ENCODE measurements around the gene PCGF6.
"Not testable (repeated sequence)": the region's sequence is repeated elsewhere in the genome, so short reads cannot be mapped to it uniquely, and the experiment has no call there.

The PCGF6 gene

DNA sequence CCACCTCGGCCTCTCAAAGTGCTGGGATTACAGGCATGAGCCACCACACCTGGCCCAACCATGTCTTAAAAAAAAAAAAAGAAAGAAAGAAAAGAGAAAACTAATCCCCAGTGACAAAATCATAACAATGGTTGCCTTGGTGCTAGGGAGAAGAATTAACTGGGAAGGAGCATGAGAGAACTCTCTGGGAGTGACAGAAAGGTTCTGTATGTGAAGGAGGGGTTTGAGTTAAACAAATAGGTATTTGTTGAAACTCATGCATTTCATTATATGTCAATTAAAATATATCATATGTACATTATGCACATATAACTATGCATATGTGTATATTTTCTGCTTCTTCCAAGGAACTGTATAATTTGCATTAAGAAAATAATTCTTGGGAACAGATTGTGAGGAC lies 40.7 kb downstream of the PCGF6 start:
- no peak for DNase-seq

DNA sequence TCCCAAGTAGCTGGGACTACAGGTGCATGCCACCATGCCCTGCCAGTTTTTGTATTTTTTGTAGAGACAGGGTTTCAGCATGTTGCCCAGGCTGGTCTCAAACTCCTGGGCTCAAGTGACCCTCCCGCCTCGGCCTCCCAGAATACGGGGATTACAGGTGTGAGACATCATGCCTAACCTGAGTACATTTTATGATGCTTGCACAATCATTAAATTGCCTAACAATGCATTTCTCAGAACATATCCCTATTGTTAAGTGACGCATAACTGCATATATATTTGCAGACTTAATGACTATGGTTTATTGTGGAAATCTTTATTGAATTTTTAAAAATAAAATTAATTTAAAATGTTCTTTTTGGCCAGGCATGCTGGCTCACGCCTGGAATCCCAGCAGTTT lies 43.3 kb downstream of the PCGF6 start:
- DNase-seq: no peak

DNA sequence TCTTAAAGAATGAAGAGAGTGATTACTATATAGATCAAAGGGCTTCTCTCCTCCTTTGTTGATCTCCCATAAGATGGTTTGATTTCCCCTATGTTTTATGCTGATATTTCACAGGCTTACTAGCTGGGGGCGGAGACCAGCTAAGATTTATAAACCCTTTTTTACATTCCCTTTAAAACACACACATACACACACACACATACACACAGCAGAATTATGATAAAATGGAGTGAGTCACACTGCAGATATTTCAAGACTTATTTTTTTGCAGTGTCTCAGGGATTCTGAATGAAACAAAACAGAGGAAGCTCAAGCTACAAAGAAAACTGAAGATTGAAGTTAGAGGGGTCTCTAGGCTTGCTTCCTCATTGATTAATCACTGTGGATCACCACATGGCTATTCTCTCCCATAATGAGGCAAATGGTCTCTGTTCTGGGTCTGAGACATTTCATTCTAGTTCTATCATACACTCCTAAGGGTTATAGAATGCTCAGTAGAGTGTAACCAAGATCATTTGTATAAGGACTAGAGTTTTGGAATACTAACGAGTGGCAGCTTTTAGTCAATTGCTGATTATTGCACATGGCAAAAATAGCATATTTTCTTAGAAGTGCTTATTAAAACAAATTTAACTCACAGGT lies 55.4 kb downstream of the PCGF6 start:
- no peak for DNase-seq

DNA sequence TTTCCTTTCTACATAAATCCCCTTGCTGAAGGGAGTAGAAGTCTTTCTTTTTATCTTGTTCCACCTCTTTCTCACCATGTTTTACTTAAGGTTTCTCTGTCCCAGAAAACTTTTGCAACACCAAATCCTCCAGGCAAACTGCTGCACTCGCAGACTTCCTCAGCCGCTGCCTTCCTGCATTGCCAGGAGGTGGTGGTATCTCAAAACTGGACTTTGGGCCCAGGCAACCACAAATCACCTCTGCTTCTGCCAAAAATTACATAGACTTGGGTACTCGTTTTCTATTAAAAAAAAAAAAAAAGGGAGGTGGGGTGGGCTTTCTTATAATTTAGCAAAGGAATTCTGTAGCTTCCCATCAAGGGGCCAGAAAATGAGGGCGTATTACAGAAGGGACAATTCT lies 59.4 kb downstream of the PCGF6 start:
- no peak for DNase-seq

DNA sequence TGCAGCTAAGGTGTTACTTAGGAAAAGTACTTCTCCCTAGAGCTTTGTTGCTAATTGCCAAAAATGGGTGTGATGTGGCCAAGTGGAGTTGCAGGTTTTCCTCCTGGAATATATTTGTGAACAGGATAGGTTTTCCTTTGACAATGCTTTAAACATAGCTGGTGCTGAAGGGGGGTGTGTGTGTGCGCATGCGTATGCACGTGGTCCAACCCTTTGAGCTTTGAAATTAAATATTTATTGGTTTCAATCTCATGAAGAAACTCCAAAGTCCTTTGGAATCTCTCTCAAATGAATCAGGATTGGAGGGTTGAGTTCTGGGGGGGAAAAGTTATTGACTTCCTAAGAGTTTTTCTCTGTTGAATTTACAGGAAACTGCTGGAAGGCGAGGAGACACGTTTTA lies 62.9 kb downstream of the PCGF6 start:
- no peak for DNase-seq

DNA sequence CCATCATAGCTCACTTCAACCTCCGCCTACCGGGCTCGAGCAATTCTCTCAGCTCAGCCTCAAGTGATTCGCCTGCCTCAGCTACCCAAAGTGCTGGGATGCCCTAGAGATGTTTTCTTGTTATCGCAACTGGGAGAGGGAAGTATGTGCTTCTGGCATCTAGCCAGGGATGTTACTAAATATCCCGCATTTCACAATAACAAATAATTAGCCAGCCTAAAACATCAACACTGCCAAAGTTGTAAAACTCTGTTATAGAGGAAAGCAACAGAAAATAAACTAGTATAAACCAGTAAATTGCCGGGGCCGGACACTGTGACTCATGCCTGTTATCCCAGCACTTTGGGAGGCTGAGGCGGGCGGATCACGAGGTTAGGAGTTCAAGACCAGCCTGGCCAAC lies 66.8 kb downstream of the PCGF6 start:
- no peak for DNase-seq

DNA sequence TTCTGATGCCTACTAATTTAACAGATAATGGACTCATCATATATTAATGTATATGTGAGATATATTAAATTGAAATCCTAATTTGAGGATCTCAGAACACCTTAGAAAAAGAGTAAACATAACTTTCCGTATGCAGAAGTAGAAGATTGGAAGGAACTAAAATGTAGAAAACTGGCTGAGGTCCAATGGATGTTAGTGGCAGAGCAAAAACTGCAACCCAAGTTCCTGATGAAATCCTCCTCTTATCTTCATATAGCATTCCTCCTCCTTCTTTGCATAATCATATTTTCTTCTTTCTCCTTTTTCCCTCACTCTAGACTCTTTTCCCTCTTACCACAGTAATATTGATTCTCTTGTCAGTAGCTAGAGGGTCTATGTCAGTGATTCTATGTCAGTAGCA lies 68.0 kb downstream of the PCGF6 start:
- no peak for DNase-seq

DNA sequence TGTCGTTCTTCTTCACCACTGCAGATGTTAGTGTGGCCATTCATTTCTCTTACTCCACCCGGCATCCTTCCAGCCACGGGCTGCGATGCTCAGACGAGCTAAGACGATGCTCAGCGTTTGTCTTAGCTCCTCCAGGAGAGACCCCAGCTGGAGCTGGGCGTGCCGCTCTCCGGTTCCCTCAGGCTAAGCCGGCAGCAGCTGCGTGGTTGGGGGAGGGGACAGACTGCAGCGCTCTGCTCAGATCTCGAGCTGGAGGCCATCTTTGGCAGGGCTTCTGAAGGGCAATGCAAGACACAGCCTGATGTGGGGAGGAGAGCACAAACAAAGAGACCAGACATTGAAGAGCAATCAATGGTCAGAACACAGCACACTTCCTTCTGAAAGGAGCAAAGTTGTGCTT lies 69.2 kb downstream of the PCGF6 start:
- no peak for DNase-seq

DNA sequence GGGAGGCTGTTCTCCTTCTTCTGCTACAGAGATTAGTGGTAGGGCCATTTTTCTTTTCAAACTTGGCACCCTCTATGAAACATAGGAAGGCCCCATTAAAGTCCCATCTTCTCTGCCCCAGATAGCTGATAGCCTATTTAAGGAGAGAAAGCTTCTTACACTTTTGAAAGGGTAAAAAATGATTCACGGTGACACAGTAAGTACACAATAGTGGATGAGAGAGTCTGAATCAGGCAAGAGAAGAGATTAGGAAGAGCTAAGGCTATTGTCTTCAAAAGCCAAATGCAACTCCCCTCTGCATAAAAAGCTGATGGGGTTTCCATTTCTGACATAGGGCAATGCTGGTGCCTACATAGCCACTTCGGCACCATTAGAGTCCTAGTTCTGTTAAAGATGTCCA lies 70.4 kb downstream of the PCGF6 start:
- DNase-seq: no peak

DNA sequence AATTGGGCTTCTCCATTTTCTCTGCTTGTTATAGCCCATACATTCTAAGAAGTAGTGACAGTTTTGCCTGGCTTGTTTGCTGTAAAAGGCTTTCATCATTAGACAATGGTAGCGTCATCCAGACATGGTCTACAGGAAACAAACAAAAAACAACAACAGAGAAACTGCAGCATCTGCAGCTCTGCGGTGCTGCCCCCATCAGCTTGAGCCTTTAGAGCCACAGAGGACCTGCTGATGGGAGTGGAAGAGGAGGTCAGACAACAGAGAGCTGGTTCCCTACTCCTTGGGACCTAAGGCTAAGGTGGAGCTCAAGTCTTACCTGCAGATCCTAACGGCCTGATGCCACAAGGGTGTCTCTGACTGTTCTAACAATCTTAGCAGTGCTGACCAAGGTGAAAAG lies 70.9 kb downstream of the PCGF6 start:
- no peak for DNase-seq

DNA sequence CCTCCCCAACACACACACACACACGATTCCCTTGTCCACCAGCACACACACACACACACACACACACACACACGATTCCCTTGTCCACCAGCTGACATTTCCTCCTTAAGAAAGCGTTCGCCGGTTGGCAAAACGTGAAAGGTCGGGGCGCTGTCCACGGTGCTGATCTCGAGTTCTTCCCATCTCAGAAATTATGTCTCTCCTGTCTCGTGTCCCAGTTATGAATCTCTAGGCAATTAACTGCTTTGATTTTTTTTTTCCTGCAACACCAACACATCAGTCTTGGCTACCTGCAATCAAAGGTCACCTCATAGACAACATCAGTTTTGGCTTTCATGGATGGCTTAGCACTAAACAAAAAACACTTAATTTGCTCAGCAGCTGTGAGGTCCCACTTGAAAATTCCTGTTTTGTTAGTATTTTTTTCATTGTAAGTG lies 72.1 kb downstream of the PCGF6 start:
- DNase-seq: peak in 1 of 4 experiments; percentile 30

DNA sequence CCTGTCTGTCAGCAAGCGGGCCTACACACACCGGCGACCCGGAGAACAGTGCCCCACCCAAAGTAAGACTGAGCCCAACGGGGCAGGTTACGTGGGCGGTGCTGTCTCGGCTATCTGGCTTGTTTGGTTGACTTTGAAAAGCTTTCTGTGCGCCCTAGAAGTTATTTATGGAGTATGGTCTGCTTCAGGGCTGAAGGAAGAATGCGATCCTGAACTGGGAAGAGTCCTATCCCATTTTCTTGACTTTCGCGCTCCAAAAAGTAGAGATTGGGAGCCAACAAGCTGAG lies 72.5 kb downstream of the PCGF6 start:
- no peak for DNase-seq

DNA sequence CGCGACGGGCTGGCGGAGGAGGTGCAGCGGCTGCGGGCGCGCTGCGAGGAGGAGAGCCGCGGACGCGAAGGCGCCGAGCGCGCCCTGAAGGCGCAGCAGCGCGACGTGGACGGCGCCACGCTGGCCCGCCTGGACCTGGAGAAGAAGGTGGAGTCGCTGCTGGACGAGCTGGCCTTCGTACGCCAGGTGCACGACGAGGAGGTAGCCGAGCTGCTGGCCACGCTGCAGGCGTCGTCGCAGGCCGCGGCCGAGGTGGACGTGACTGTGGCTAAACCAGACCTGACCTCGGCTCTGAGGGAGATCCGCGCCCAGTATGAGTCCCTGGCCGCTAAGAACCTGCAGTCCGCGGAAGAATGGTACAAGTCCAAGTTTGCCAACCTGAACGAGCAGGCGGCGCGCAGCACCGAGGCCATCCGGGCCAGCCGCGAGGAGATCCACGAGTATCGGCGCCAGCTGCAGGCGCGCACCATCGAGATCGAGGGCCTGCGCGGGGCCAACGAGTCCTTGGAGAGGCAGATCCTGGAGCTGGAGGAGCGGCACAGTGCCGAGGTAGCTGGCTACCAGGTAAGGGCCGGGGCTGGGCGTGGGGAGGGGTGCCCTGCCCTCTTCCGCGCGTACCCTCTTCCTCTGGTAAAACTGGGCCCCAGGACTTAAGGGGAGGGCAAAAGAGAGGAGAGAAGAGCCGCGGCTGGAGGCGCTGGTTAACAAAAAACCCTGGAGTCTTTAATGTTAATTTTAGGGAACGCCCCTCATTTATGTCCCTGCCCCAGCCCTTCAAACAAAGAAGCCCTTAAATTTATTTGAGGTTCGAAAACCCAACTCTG lies 73.0 kb downstream of the PCGF6 start:
- no peak for DNase-seq

DNA sequence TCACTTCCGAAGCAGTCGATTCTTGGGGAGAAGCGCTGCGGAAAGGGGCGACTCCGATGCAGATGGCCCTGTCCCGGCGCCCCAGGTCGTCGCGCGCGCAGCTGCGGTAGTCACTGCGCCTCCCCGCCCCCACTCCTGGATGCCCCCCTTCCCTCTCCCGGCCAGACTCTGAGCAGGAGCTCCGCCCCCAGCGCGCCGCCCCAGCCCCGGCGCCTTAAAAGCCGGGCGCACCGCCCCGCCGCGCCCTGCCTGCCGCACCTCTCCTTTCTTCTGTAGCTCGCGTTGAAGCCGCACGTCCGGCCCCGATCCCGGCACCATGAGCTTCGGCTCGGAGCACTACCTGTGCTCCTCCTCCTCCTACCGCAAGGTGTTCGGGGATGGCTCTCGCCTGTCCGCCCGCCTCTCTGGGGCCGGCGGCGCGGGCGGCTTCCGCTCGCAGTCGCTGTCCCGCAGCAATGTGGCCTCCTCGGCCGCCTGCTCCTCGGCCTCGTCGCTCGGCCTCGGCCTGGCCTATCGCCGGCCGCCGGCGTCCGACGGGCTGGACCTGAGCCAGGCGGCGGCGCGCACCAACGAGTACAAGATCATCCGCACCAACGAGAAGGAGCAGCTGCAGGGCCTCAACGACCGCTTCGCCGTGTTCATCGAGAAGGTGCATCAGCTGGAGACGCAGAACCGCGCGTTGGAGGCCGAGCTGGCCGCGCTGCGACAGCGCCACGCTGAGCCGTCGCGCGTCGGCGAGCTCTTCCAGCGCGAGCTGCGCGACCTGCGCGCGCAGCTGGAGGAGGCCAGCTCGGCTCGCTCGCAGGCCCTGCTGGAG lies 73.8 kb downstream of the PCGF6 start, which contains the start of gene INA:
TSS of gene INA (plus strand) at position 243 of the 817 bp plus-strand sequence. CDS start at position 317, 74 bp downstream.
- DNase-seq: no peak

DNA sequence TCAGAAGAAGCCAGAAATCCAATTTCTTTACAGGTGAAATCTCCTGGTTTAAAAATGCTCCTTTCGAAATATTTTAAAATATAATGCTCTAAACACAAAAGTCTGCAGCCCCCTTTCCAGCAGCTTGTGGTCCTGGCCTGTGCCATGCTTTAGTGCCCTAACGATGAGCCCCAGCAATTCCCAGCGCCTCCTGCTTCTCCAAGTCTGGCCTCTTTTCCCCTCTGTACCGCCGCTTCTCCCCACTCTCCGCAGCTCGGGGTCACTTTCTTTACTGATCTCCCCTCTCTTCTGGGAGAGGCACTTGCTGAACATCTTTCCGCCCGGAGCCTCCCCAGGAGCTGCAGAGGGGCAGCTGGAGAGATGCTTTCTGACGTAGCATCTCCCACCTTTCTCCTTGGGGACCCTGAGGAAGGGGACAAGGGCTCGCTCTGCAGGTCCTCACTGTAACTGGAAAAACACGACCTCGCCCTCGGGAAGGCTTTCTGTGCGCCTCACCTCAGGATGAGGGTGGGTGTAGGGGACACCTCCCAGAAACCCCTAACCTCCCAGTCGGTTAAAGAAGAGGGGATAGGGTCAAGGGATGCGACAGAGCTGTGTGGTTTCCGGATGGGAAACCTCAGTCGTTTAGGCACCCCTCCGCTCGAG lies 74.6 kb downstream of the PCGF6 start:
- no peak for DNase-seq

DNA sequence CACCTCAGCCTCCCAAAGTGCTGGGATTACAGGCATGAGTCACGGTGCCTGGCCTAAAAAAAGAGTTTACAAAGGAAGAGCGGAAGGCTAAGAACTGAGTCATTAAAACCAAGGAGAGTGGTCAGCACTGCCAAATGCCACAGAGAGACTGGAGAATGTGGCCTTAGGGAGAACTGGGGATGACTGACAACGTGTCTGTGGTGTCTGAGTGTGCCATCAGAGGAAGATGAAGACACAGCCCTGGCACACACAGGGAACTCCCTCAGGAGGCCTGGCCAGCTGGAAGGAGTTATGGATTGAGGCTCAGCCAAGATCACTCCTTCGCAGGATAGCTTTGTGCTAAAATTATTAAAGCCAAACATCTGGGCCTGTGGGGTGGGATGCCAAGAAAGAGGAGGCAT lies 77.9 kb downstream of the PCGF6 start:
- DNase-seq: no peak

DNA sequence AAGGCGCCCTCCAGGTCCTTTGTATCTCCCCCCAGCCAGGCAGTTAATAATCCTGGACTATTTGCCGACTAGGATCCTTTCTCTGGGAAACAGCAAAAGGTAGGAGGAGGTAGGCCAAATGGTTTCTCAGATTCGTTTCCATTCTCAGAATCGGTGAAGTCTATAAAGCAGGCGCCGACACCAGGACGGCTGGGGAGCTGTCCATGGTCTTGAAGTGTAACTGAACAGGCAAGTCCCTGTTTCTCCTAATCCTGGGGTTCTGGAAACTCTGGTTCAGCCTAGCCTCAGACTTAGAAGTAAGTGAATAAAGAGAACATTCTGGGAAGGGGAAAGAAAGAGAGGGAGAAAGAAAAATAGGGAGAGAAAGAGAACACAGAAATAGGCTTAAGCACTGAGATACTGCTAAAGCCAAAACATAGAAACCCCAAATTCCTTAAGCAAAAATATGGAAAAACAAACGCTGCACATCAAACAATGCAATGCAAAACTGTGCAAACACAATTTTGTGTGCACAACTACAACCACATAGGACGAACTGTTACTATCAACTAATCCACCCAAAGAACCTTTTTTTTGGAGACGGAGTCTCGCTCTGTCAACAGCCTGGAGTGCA lies 85.1 kb downstream of the PCGF6 start:
- no peak for DNase-seq

DNA sequence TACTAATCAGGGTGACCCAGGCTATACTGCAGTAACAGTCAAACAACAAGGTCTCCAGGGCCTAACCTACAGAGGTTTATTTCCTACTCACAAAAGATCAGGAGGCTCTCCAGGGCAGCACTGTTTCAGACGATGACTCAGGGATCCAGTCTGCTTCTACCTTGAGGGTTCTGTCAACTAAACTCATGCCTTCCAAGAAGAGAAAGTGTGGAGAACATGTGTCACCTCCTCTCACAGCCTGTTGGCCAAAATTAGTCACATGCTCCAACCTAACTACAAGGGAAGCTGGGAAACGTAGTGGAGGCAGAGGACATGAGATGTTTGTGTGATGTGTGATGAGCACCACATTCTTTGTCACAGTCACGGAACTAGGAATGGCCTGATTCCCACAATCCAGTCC lies 88.7 kb downstream of the PCGF6 start:
- no peak for DNase-seq

DNA sequence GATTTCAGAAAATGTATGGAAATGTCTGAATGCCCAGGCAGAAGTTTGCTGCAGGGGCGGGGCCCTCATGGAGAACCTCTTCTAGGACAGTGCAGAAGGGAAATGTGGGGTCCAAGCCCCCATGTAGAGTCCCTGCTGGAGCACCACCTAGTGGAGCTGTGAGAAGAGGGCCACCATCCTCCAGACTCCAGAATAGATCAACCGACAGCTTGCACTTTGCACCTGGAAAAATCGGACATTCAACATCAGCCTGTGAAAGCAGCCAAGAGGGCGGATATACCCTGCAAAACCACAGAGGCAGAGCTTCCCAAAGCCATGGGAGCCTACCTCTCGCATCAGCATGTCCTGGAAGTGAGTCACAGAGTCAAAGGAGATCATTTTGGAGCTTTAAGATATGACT lies 91.0 kb downstream of the PCGF6 start:
- no peak for DNase-seq

DNA sequence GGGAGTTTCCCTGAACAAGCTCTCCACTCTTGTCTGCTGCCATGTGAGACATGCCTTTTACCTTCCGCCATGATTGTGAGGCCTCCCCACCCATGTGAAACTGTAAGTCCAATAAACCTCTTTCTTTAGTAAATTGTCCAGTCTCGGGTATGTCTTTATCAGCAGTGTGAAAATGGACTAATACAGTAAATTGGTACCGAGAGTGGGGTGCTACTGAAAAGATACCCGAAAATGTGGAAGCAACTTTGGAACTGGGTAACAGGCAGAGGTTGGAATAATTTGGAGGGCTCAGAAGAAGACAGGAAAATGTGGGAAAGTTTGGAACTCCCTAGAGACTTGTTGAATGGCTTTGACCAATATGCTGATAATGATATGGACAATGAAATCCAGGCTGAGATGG lies 92.0 kb downstream of the PCGF6 start:
- not testable (repeated sequence) for DNase-seq

DNA sequence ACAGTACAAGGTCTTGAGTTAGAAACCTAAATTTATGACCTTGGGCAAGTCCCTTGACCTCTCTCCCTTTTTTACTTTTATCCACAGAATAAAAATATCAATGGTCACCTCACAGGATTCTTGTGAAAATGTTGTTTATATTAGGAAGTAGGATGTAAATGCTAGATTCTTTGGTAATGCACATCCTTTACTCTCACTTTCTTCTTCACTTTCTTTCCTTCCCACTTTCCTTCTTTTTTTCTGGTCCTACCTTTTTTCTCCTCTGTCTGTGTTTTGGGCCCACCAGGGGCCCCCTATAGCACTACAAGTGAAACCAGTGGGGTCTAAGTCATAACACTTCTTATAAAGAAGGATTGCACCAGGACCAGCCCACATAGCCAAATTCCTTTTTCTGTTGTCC lies 93.1 kb downstream of the PCGF6 start:
- no peak for DNase-seq

DNA sequence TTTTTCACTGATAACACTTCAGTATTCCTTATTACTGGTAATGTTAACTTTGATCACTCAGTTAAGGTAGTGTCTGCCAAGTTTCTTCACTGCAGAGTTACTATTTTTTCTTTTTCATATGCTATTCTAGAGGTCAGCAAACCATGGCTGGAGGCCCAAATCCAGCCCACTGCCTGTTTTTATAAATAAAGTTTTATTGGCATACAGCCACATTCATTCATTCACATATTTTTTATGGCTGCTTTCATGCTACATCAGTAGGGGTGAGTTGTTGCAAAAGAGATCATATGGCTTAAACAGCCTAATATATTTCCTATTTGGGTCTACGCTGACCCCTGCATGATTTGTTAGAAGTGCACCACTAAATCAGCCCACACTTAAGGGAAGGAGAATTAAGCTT lies 94.3 kb downstream of the PCGF6 start:
- no peak for DNase-seq

All from activated CD4-positive, CD25-positive, alpha-beta regulatory T cell (primary cell).